ENCODE measurements around the gene PRRG3. TPM values are rescaled to one million over a fixed set of nuclear protein-coding genes. Genes with fewer than 3 reads are reported as not detected.

Gene PRRG3
- total and polyA plus RNA-seq, 2 of the 4 experiments (the other 2 are of a cell fraction), result not detected

DNA sequence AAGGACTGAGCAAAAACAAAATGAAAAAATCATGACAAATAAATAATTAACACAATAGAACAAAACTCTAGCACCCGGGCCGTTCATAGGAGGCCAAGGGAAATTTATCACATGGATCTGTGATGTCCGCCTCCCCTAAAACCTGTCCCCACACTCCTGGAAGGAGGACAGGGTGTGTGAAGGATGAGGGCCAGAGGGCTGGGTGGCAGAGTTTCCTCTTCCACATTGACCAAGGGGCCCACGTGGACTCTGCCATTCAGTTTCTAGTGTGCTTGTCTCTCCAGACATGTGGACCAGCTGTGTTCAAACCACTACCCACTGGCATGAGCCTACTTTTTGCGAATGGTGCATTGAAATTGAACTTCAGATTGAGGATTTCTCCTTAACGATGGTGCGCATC lies 6.3 kb downstream of the PRRG3 start:
- Histone ChIP-seq H3K14ac (replicated peaks; ENCODE audit: low read depth, low read length) (no peak overlapping the region), H3K4ac (ENCODE audit: low read depth, low read length) (no peak overlapping the region), H2BK15ac (ENCODE audit: low read depth, low read length) (no peak overlapping the region), H3K18ac (ENCODE audit: low read depth, low read length) (no peak overlapping the region), H2AFZ (replicated peaks; ENCODE audit: low read length, poor library complexity) (no peak overlapping the region), H3K9ac (ENCODE audit: low read depth, low read length) (no peak overlapping the region), H2AK5ac (ENCODE audit: low read depth, low read length) (no peak overlapping the region), H2BK20ac (ENCODE audit: low read depth, low read length) (no peak overlapping the region), H4K91ac (ENCODE audit: insufficient read depth, low read depth, low read length) (no peak overlapping the region), H3K23ac (ENCODE audit: low read depth, low read length) (no peak overlapping the region), H3K4me2 (ENCODE audit: low read depth, low read length) (no peak overlapping the region), H2BK120ac (ENCODE audit: low read depth, low read length) (no peak overlapping the region), H3K56ac (ENCODE audit: extremely low read depth, insufficient read depth, low read length) (no peak overlapping the region), H3K4me1 (ENCODE audit: control insufficient read depth, insufficient read depth, low read length) (no peaks in the 10 kb centered on the region), H2BK5ac (ENCODE audit: low read depth, low read length, poor library complexity, severe bottlenecking) (no peak overlapping the region), H4K5ac (ENCODE audit: low read depth, low read length) (no peak overlapping the region), H3K9me1 (ENCODE audit: insufficient read depth, low read length) (no peaks in the 10 kb centered on the region), H3K36me3 (ENCODE audit: control insufficient read depth, insufficient read depth, low read length) (no peaks in the 10 kb centered on the region), H3K27me3 (ENCODE audit: control insufficient read depth, insufficient read depth, low read length) (no peaks in the 10 kb centered on the region), H3K27ac (ENCODE audit: insufficient read depth, low read length) (no peak overlapping the region), H4K8ac (ENCODE audit: low read depth in 2 of 2, low read length in 2 of 2) (no peak overlapping the region), H2AK9ac (replicated peaks; ENCODE audit: low read depth, low read length, poor library complexity) (no peak overlapping the region), H3K79me1 (ENCODE audit: low read depth in 1 of 2, low read length in 2 of 2) (no peaks in the 10 kb centered on the region), H3K4me3 (ENCODE audit: insufficient read depth, low read depth, low read length) (no peak overlapping the region), H3K9me3 (ENCODE audit: control insufficient read depth, insufficient read depth, low read length) (peaks cover 5% of the 10 kb centered on the region; the same call in 1 of the 2 replicates), H4K20me1 (ENCODE audit: insufficient read depth, low read length) (no peaks in the 10 kb centered on the region)
- ChIA-PET CTCF (no interaction called here), POLR2A (ENCODE audit: unreplicated experiment) (no interaction called here)
- in situ Hi-C loops (cut with MboI; ENCODE audit: low sequenced_read_pairs) (no loop called here), intact Hi-C loops (cut with micrococcal nuclease) (no loop called here), dilution Hi-C loops (cut with HindIII; ENCODE audit: low sequenced_read_pairs, unreplicated experiment) (no loop called here)
- 33% methylated on average over 1 of the region's 7 CpGs; no CpG with 5 or more reads in 1 of the 2 experiments for WGBS, 2 experiments (ENCODE audit: extremely low coverage in 2 of 2, insufficient read length in 1 of 2)
- DNase-seq (no peak), ATAC-seq (ENCODE audit: low read depth) (no peak)
- no peak for TF ChIP-seq CHD1 (IDR thresholded peaks at IDR 0.05; ENCODE audit: low read depth, low read length)
- no peak for TF ChIP-seq CEBPB (IDR thresholded peaks at IDR 0.05; ENCODE audit: low read depth, low read length)
- TF ChIP-seq, protein P1, sequence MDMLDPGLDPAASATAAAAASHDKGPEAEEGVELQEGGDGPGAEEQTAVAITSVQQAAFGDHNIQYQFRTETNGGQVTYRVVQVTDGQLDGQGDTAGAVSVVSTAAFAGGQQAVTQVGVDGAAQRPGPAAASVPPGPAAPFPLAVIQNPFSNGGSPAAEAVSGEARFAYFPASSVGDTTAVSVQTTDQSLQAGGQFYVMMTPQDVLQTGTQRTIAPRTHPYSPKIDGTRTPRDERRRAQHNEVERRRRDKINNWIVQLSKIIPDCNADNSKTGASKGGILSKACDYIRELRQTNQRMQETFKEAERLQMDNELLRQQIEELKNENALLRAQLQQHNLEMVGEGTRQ (IDR thresholded peaks at IDR 0.05; ENCODE audit: low read depth, low read length), result no peak
- TF ChIP-seq POLR2A (IDR thresholded peaks at IDR 0.05; ENCODE audit: low read depth, low read length), result no peak
- TF ChIP-seq, protein P2, sequence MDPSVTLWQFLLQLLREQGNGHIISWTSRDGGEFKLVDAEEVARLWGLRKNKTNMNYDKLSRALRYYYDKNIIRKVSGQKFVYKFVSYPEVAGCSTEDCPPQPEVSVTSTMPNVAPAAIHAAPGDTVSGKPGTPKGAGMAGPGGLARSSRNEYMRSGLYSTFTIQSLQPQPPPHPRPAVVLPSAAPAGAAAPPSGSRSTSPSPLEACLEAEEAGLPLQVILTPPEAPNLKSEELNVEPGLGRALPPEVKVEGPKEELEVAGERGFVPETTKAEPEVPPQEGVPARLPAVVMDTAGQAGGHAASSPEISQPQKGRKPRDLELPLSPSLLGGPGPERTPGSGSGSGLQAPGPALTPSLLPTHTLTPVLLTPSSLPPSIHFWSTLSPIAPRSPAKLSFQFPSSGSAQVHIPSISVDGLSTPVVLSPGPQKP (IDR thresholded peaks at IDR 0.05; ENCODE audit: borderline replicate concordance, low read depth, low read length), result no peak
- no peak for TF ChIP-seq MAFK (IDR thresholded peaks at IDR 0.05; ENCODE audit: low read depth, low read length)
- no peak for TF ChIP-seq NFE2L2 (IDR thresholded peaks at IDR 0.05; ENCODE audit: low read depth, low read length)
- TF ChIP-seq BHLHE40 (IDR thresholded peaks at IDR 0.05; ENCODE audit: low read depth, low read length), result no peak
- TF ChIP-seq MAZ (IDR thresholded peaks at IDR 0.05; ENCODE audit: borderline replicate concordance, low read depth, low read length), result no peak
- TF ChIP-seq RFX5 (IDR thresholded peaks at IDR 0.05; ENCODE audit: low read depth, low read length), result no peak
- no peak for TF ChIP-seq RCOR1 (IDR thresholded peaks at IDR 0.05; ENCODE audit: insufficient replicate concordance, low read length)
- TF ChIP-seq RAD21 (IDR thresholded peaks at IDR 0.05; ENCODE audit: low read length), result no peak
- TF ChIP-seq, protein P3, sequence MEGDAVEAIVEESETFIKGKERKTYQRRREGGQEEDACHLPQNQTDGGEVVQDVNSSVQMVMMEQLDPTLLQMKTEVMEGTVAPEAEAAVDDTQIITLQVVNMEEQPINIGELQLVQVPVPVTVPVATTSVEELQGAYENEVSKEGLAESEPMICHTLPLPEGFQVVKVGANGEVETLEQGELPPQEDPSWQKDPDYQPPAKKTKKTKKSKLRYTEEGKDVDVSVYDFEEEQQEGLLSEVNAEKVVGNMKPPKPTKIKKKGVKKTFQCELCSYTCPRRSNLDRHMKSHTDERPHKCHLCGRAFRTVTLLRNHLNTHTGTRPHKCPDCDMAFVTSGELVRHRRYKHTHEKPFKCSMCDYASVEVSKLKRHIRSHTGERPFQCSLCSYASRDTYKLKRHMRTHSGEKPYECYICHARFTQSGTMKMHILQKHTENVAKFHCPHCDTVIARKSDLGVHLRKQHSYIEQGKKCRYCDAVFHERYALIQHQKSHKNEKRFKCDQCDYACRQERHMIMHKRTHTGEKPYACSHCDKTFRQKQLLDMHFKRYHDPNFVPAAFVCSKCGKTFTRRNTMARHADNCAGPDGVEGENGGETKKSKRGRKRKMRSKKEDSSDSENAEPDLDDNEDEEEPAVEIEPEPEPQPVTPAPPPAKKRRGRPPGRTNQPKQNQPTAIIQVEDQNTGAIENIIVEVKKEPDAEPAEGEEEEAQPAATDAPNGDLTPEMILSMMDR (conservative IDR thresholded peaks at IDR 0.05; ENCODE audit: low read depth, low read length), result no peak
- no peak for TF ChIP-seq MXI1 (IDR thresholded peaks at IDR 0.05; ENCODE audit: borderline replicate concordance, low read depth, low read length)
- TF ChIP-seq FOS (IDR thresholded peaks at IDR 0.05; ENCODE audit: low read depth, low read length), result no peak
- no peak for TF ChIP-seq SMC3 (IDR thresholded peaks at IDR 0.05; ENCODE audit: low read depth, low read length)
- BruUV-seq (replicated peaks), result no TSS peak
